ENCODE results near the gene TMEM207. TPM values are rescaled to one million over a fixed set of nuclear protein-coding genes. Genes with fewer than 3 reads are reported as not detected.

The TMEM207 gene
- polyA plus RNA-seq, 1 of the 3 experiments (the other 2 are of a cell fraction): not detected

- Histone ChIP-seq H3K4me2 (no peak overlapping the region), H3K27me3 (ENCODE audit: insufficient read depth) (no peaks in the 10 kb centered on the region), H2AFZ (ENCODE audit: low read depth) (no peak overlapping the region), H4K20me1 (ENCODE audit: insufficient read depth) (no peaks in the 10 kb centered on the region), H3K27ac (ENCODE audit: low read depth in 2 of 2, low read length in 1 of 2) (no peak overlapping the region), H3K36me3 (replicated peaks in 1 of 2; ENCODE audit: control insufficient read depth in 1 of 2, insufficient read depth in 2 of 2, low read length in 1 of 2) (no peaks in the 10 kb centered on the region), H3K79me2 (ENCODE audit: insufficient read depth) (no peaks in the 10 kb centered on the region), H3K9ac (no peak overlapping the region), H3F3A (replicated peaks; ENCODE audit: insufficient read depth) (no peaks in the 10 kb centered on the region), H3K9me3 (no peaks in the 10 kb centered on the region), H3K4me3 (ENCODE audit: low read depth in 2 of 2, low read length in 1 of 2) (no peak overlapping the region), H3K9me2 (no peaks in the 10 kb centered on the region), H3K4me1 (ENCODE audit: control insufficient read depth in 1 of 2, insufficient read depth in 2 of 2, low read depth in 1 of 2, low read length in 1 of 2) (no peaks in the 10 kb centered on the region; a peak in 1 of 4 replicates)
- ChIA-PET CTCF (no interaction called here), POLR2A (no interaction called here)
- no peak for DNase-seq
- no peak for TF ChIP-seq JUND (IDR thresholded peaks at IDR 0.05)
- TF ChIP-seq, protein P1, sequence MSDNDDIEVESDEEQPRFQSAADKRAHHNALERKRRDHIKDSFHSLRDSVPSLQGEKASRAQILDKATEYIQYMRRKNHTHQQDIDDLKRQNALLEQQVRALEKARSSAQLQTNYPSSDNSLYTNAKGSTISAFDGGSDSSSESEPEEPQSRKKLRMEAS (IDR thresholded peaks at IDR 0.05; ENCODE audit: low read depth): no peak
- no peak for TF ChIP-seq RXRA (IDR thresholded peaks at IDR 0.05; ENCODE audit: borderline replicate concordance, low read depth)
- TF ChIP-seq GATA2 (CRISPR knock-in tag; IDR thresholded peaks at IDR 0.05): no peak
- no peak for TF ChIP-seq MXI1 (IDR thresholded peaks at IDR 0.05; ENCODE audit: low read depth, low read length)
- no peak for TF ChIP-seq FOXM1 (IDR thresholded peaks at IDR 0.05; ENCODE audit: low read depth)
- TF ChIP-seq RCOR1 (IDR thresholded peaks at IDR 0.05; ENCODE audit: low read length): no peak
- TF ChIP-seq CHD2 (IDR thresholded peaks at IDR 0.05; ENCODE audit: low read length, partially characterized antibody): no peak
- TF ChIP-seq GABPA (IDR thresholded peaks at IDR 0.05; ENCODE audit: low read depth): no peak
- no peak for TF ChIP-seq IRF3 (IDR thresholded peaks at IDR 0.05; ENCODE audit: low read depth, low read length)
- no peak for TF ChIP-seq SMC3 (IDR thresholded peaks at IDR 0.05; ENCODE audit: low read depth, low read length)
- no peak for TF ChIP-seq FOXJ3 (CRISPR knock-in tag; IDR thresholded peaks at IDR 0.05)
- no peak for TF ChIP-seq PBX3 (IDR thresholded peaks at IDR 0.05)
- no peak for TF ChIP-seq ZBTB33 (IDR thresholded peaks at IDR 0.05; ENCODE audit: borderline replicate concordance, low read depth)
- no peak for TF ChIP-seq TCF12 (IDR thresholded peaks at IDR 0.05)
- no peak for TF ChIP-seq RFX5 (IDR thresholded peaks at IDR 0.05; ENCODE audit: low read length)
- WGBS (ENCODE audit: low lambda C conversion rate): 8% methylated on average over 2 of the region's 2 CpGs
Measured at GRCh38 chr3:190448256-190448655, 1.4 kb downstream of the TMEM207 start.

Measured in SK-N-SH (cell line).